Gastrocnemius medialis (tissue), 4 donors: ENCODE results near the gene CACNA1C.

Source experiments
- POLR2A ChIP-seq, 2 donors: fragments of 450-650 bp; IDR thresholded peaks; one replicate each; pipeline ENCODE4 v1.6.1; 2017; ENCODE audit warnings: antibody characterized with exemption in 2 of 2, mild to moderate bottlenecking in 2 of 2, moderate library complexity in 2 of 2
- TF ChIP-seq, protein P1 (sequence below), 5 experiments: fragments of 450-650 bp in 3 of 5; fragments of 200-600 bp in 2 of 5; sonication (generic) in 2 of 5; IDR thresholded peaks in 4 of 5; conservative IDR thresholded peaks in 1 of 5; 1 replicate in 4 of 5; 2 replicates in 1 of 5; pipeline ENCODE4 v1.5.1; 2016 to 2019; ENCODE audit warnings: antibody characterized with exemption in 5 of 5, mild to moderate bottlenecking in 3 of 5, moderate library complexity in 3 of 5

DNA sequence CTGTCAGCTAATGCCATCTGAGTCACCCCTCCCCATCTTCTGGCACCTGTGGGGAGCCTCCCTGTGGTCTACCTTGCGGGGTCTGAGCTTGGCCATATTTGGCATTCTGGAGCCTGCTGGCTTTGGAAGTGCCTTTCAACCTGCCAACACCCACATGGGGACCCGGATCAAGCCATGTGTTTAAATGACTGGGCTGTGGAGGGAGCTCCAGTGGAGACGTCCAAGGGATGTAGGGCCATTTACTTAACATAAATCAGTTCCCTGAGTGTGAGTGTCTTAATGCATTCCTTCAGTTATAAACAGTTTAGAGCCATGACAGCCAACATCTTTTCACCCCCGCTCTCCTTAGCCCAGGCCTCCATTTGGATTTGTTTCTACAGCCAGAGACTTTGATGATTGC lies 22.0 kb downstream of the CACNA1C start:
- TF ChIP-seq POLR2A (IDR thresholded peaks at IDR 0.05) = no peak
- TF ChIP-seq, protein P1, sequence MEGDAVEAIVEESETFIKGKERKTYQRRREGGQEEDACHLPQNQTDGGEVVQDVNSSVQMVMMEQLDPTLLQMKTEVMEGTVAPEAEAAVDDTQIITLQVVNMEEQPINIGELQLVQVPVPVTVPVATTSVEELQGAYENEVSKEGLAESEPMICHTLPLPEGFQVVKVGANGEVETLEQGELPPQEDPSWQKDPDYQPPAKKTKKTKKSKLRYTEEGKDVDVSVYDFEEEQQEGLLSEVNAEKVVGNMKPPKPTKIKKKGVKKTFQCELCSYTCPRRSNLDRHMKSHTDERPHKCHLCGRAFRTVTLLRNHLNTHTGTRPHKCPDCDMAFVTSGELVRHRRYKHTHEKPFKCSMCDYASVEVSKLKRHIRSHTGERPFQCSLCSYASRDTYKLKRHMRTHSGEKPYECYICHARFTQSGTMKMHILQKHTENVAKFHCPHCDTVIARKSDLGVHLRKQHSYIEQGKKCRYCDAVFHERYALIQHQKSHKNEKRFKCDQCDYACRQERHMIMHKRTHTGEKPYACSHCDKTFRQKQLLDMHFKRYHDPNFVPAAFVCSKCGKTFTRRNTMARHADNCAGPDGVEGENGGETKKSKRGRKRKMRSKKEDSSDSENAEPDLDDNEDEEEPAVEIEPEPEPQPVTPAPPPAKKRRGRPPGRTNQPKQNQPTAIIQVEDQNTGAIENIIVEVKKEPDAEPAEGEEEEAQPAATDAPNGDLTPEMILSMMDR (IDR thresholded peaks at IDR 0.05 in 4 of 5, conservative IDR thresholded peaks at IDR 0.05 in 1 of 5) = no peak
